Measurements from ENCODE around the gene MYZAP.

- no peak for TF ChIP-seq CTCF (conservative IDR thresholded peaks at IDR 0.05 in 1 of 2, IDR thresholded peaks at IDR 0.05 in 1 of 2; ENCODE audit: extremely low read depth in 1 of 2, insufficient read depth in 1 of 2, low read depth in 1 of 2, low read length in 2 of 2)
- no peak for TF ChIP-seq EZH2 (IDR thresholded peaks at IDR 0.05; ENCODE audit: borderline replicate concordance, low read length)
Observed at GRCh38 chr15:57594479-57594878, 2.8 kb downstream of the MYZAP start.

All from mammary epithelial cell (primary cell).